ENCODE data around the gene CORO6. TPM values are rescaled to one million over a fixed set of nuclear protein-coding genes. Genes with fewer than 3 reads are reported as not detected.

Gene CORO6
- total and polyA plus RNA-seq, 2 donors (not counting 1 experiment from before 2014, with no cell fraction given) = 1.4 to 4.0 TPM

GRCh38 chr17:29616300-29617048 is 6.2 kb downstream of the CORO6 start:
- peak; percentile 47 for DNase-seq
- ChIA-PET POLR2A (interaction anchor here (0.7 to 1.6 kb wide), 6 partner anchors 43 to 314 kb away, joined by 3 to 12 read pairs (median 3); partner anchors contain the start of genes ABHD15 and SSH2), CTCF (interaction anchor here (0.7 to 15.4 kb wide), 30 partner anchors 9 to 477 kb away, joined by 3 to 336 read pairs (median 6); partner anchors contain the start of genes ABHD15, ANKRD13B, GIT1 and TP53I13)
- Histone ChIP-seq H3K79me2 (ENCODE audit: control insufficient read depth, insufficient read depth, low read length) (peaks cover 6% of the 10 kb centered on the region), H3K36me3 (replicated peaks in 1 of 2; ENCODE audit: control extremely low read depth in 1 of 2, control insufficient read depth in 1 of 2, extremely low read depth in 1 of 2, insufficient read depth in 2 of 2, low read length in 1 of 2) (no peaks in the 10 kb centered on the region), H3K4me2 (replicated peaks; ENCODE audit: low read depth, low read length, poor library complexity, severe bottlenecking) (peak overlapping the region; percentile 100), H3K4me3 (ENCODE audit: control extremely low read depth in 1 of 5, extremely low read depth in 1 of 5, insufficient read depth in 1 of 5, low read depth in 2 of 5, low read length in 4 of 5) (peak overlapping the region; percentile 26 to 73 (median 50)), H2AFZ (ENCODE audit: insufficient read depth, low read depth, low read length, poor library complexity, severe bottlenecking) (peak overlapping the region; percentile 88), H4K20me1 (ENCODE audit: control insufficient read depth, insufficient read depth, low read length, poor library complexity, severe bottlenecking) (peaks cover 41% of the 10 kb centered on the region), H3K27ac (ENCODE audit: low read length in 2 of 2) (no peak overlapping the region), H3K9ac (ENCODE audit: low read length) (peak overlapping the region; percentile 68), H3K4me1 (ENCODE audit: control insufficient read depth in 2 of 2, insufficient read depth in 2 of 2, low read length in 2 of 2) (peaks cover 51 to 56% of the 10 kb centered on the region in 2 donors), H3K27me3 (replicated peaks in 1 of 4; ENCODE audit: control extremely low read depth in 1 of 4, control insufficient read depth in 3 of 4, insufficient read depth in 4 of 4, low read length in 3 of 4) (peaks cover 0 to 40% (median 12%) of the 10 kb centered on the region in 4 experiments), H3K9me3 (ENCODE audit: control extremely low read depth in 1 of 3, control insufficient read depth in 2 of 3, insufficient read depth in 1 of 3, low read length in 2 of 3) (no peaks in the 10 kb centered on the region)
- no peak for ATAC-seq (ENCODE audit: low read depth)
- intact Hi-C loops (cut with micrococcal nuclease) = loop anchor here (5.0 to 10.0 kb wide), 2 partner anchors 146 to 322 kb away; partner anchors contain the start of gene NUFIP2
- Mint-ChIP-seq H3K27ac (no peak overlapping the region), H3K27me3 (peaks cover 5% of the 10 kb centered on the region), H3K4me1 (peaks cover 43% of the 10 kb centered on the region), H3K9me3 (ENCODE audit: insufficient read depth) (no peaks in the 10 kb centered on the region), H3K4me3 (peak overlapping the region; percentile 90)
- WGBS (ENCODE audit: insufficient coverage) = 15% methylated on average over 28 of the region's 32 CpGs
- TF ChIP-seq EZH2 (IDR thresholded peaks at IDR 0.05; ENCODE audit: borderline replicate concordance, insufficient read depth, low read depth, low read length, poor library complexity, severe bottlenecking) = no peak

GRCh38 chr17:29615492-29616299 is 7.0 kb downstream of the CORO6 start:
- peak overlapping the region; percentile 90 for H3K4me3 Mint-ChIP-seq
- POLR2A ChIA-PET = interaction anchor here (0.7 to 1.6 kb wide), 6 partner anchors 24 to 314 kb away, joined by 3 to 7 read pairs (median 3); partner anchors contain the start of genes ABHD15 and SSH2
- peaks cover 5% of the 10 kb centered on the region for H3K27me3 Mint-ChIP-seq
- H3K4me2 ChIP-seq (replicated peaks; ENCODE audit: low read depth, low read length, poor library complexity, severe bottlenecking) = peak overlapping the region; percentile 100
- H3K79me2 ChIP-seq (ENCODE audit: control insufficient read depth, insufficient read depth, low read length) = peaks cover 6% of the 10 kb centered on the region
- no peak overlapping the region for H3K27ac Mint-ChIP-seq
- intact Hi-C loops (cut with micrococcal nuclease) = loop anchor here (1.0 to 10.0 kb wide), 3 partner anchors 47 to 321 kb away; partner anchors contain the start of genes NUFIP2 and TP53I13
- H3K36me3 ChIP-seq (replicated peaks in 1 of 2; ENCODE audit: control extremely low read depth in 1 of 2, control insufficient read depth in 1 of 2, extremely low read depth in 1 of 2, insufficient read depth in 2 of 2, low read length in 1 of 2) = no peaks in the 10 kb centered on the region
- no peaks in the 10 kb centered on the region for H3K9me3 Mint-ChIP-seq (ENCODE audit: insufficient read depth)
- H3K27ac ChIP-seq (ENCODE audit: low read length in 2 of 2) = no peak overlapping the region
- H3K4me3 ChIP-seq (ENCODE audit: control extremely low read depth in 1 of 5, extremely low read depth in 1 of 5, insufficient read depth in 1 of 5, low read depth in 2 of 5, low read length in 4 of 5) = peak overlapping the region; percentile 36 to 73 (median 50)
- DNase-seq (peak; percentile 87), ATAC-seq (ENCODE audit: low read depth) (peak; percentile 72)
- H4K20me1 ChIP-seq (ENCODE audit: control insufficient read depth, insufficient read depth, low read length, poor library complexity, severe bottlenecking) = peaks cover 41% of the 10 kb centered on the region
- H3K9me3 ChIP-seq (ENCODE audit: control extremely low read depth in 1 of 3, control insufficient read depth in 2 of 3, insufficient read depth in 1 of 3, low read length in 2 of 3) = no peaks in the 10 kb centered on the region
- H3K4me1 Mint-ChIP-seq = peaks cover 39% of the 10 kb centered on the region
- peaks cover 51 to 56% of the 10 kb centered on the region in 2 donors for H3K4me1 ChIP-seq (ENCODE audit: control insufficient read depth in 2 of 2, insufficient read depth in 2 of 2, low read length in 2 of 2)
- CTCF ChIA-PET = interaction anchor here (0.7 to 15.4 kb wide), 11 partner anchors 20 to 314 kb away, joined by 3 to 336 read pairs (median 8); partner anchors contain the start of genes ABHD15, ANKRD13B, GIT1 and SSH2
- H3K9ac ChIP-seq (ENCODE audit: low read length) = peak overlapping the region; percentile 68
- H2AFZ ChIP-seq (ENCODE audit: insufficient read depth, low read depth, low read length, poor library complexity, severe bottlenecking) = peak overlapping the region; percentile 88
- 2% methylated on average over 69 of the region's 74 CpGs for WGBS (ENCODE audit: insufficient coverage)
- TF ChIP-seq EZH2 (IDR thresholded peaks at IDR 0.05; ENCODE audit: borderline replicate concordance, insufficient read depth, low read depth, low read length, poor library complexity, severe bottlenecking) (no peak), CTCF (IDR thresholded peaks at IDR 0.05) (no peak)
- peaks cover 0 to 40% (median 12%) of the 10 kb centered on the region in 4 experiments for H3K27me3 ChIP-seq (replicated peaks in 1 of 4; ENCODE audit: control extremely low read depth in 1 of 4, control insufficient read depth in 3 of 4, insufficient read depth in 4 of 4, low read length in 3 of 4)
